HG02840 (cell line): ENCODE results near the gene PDE4B.
"Not testable (repeated sequence)": the region's sequence is repeated elsewhere in the genome, so short reads cannot be mapped to it uniquely, and the experiment has no call there.

Experiments
- ATAC-seq: cut with Tn5 transposase; IDR thresholded peaks from one replicate; pipeline ENCODE4 v1.9.1; 2021; ENCODE audit warnings: mild to moderate bottlenecking, moderate library complexity, moderate number of reproducible peaks; ENCODE audit not compliant: unreplicated experiment, low FRiP score

Gene PDE4B

GRCh38 chr1:66296370-66296769 is 503.7 kb downstream of the PDE4B start:
- no peak for ATAC-seq

- ATAC-seq, result no peak
Observed at GRCh38 chr1:66296951-66297350, 504.3 kb downstream of the PDE4B start.

- ATAC-seq, result no peak
Observed at GRCh38 chr1:66298464-66298863, 505.8 kb downstream of the PDE4B start.

GRCh38 chr1:66300280-66300971 is 507.7 kb downstream of the PDE4B start:
- ATAC-seq, result no peak

- ATAC-seq, result peak; percentile 84
Observed at GRCh38 chr1:66300972-66301451, 508.3 kb downstream of the PDE4B start.

GRCh38 chr1:66302184-66302742 is 509.6 kb downstream of the PDE4B start:
- ATAC-seq, result no peak

GRCh38 chr1:66302815-66303214 is 510.1 kb downstream of the PDE4B start:
- no peak for ATAC-seq

GRCh38 chr1:66303646-66304045 is 511.0 kb downstream of the PDE4B start:
- ATAC-seq, result no peak

GRCh38 chr1:66304128-66304527 is 511.4 kb downstream of the PDE4B start:
- no peak for ATAC-seq

GRCh38 chr1:66305927-66306326 is 513.2 kb downstream of the PDE4B start:
- ATAC-seq, result no peak

- no peak for ATAC-seq
Observed at GRCh38 chr1:66309006-66309741, 516.5 kb downstream of the PDE4B start.

- ATAC-seq, result no peak
Observed at GRCh38 chr1:66311092-66311491, 518.4 kb downstream of the PDE4B start.

GRCh38 chr1:66311628-66312027 is 518.9 kb downstream of the PDE4B start:
- ATAC-seq, result no peak

- no peak for ATAC-seq
Observed at GRCh38 chr1:66312271-66312990, 519.7 kb downstream of the PDE4B start.

GRCh38 chr1:66313429-66313828 is 520.7 kb downstream of the PDE4B start:
- no peak for ATAC-seq

- no peak for ATAC-seq
Observed at GRCh38 chr1:66315671-66316070, 523.0 kb downstream of the PDE4B start.

GRCh38 chr1:66316464-66317247 is 524.0 kb downstream of the PDE4B start:
- ATAC-seq, result no peak

GRCh38 chr1:66317248-66317515 is 524.5 kb downstream of the PDE4B start:
- ATAC-seq, result no peak

GRCh38 chr1:66320231-66320630 is 527.5 kb downstream of the PDE4B start:
- no peak for ATAC-seq

- ATAC-seq, result not testable (repeated sequence)
Observed at GRCh38 chr1:66322462-66322861, 529.8 kb downstream of the PDE4B start.
